ENCODE measurements around the gene ETF1.

DNA sequence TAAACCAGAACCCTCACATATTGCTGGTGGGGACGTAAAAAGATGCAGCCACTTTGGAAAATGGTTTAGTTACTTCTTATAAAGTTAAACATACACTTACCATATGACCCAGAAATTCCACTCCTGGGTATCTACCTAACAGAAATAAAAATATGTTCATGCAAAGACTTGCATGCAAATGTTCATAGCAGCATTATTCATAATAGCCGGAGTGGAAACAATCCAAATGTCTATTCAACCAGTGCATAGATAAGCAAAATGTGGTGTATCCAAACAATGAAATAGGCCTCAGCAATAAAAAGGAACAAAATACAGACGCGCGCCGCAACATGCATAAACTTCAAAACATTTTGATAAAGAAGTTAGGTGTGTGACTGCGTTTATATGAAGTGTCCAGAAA is 66.1 kb downstream of the ETF1 start:
- no peak for TF ChIP-seq POLR2A (IDR thresholded peaks at IDR 0.05)
- no peak for TF ChIP-seq POLR2AphosphoS5 (IDR thresholded peaks at IDR 0.05)
- TF ChIP-seq, protein P1, sequence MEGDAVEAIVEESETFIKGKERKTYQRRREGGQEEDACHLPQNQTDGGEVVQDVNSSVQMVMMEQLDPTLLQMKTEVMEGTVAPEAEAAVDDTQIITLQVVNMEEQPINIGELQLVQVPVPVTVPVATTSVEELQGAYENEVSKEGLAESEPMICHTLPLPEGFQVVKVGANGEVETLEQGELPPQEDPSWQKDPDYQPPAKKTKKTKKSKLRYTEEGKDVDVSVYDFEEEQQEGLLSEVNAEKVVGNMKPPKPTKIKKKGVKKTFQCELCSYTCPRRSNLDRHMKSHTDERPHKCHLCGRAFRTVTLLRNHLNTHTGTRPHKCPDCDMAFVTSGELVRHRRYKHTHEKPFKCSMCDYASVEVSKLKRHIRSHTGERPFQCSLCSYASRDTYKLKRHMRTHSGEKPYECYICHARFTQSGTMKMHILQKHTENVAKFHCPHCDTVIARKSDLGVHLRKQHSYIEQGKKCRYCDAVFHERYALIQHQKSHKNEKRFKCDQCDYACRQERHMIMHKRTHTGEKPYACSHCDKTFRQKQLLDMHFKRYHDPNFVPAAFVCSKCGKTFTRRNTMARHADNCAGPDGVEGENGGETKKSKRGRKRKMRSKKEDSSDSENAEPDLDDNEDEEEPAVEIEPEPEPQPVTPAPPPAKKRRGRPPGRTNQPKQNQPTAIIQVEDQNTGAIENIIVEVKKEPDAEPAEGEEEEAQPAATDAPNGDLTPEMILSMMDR (IDR thresholded peaks at IDR 0.05), result no peak

Measured in breast epithelium (tissue), 3 donors.